Smooth muscle cell of the coronary artery (primary cell): Measurements from ENCODE around the gene CD93. TPM values are rescaled to one million over a fixed set of nuclear protein-coding genes. Genes with fewer than 3 reads are reported as not detected.

Experiments used
- total RNA-seq: library from RNA; depleted of rRNA; stranded (reverse); fragments of >200 nt; gene quantifications from 2 replicates; pipeline ENCODE4 v1.2.3, GENCODE V29; 2014; ENCODE audit warnings: low replicate concordance

The CD93 gene
- total RNA-seq: 4.7 and 6.0 TPM in 2 replicates

GRCh38 chr20:23086056-23086566 lies at the start of gene CD93:
Gene CD93 (minus strand): TSS chr20:23086324. CDS start chr20:23086192, 132 bp downstream.

GRCh38 chr20:23049201-23050075 lies 36.7 kb downstream of the CD93 start, which contains the start of gene THBD:
Gene THBD (minus strand): TSS chr20:23049672. CDS start chr20:23049504, 168 bp downstream.

GRCh38 chr20:23034721-23035671 lies 51.1 kb downstream of the CD93 start, which contains the start of gene SSTR4:
Gene SSTR4 (plus strand): TSS chr20:23035312. CDS start chr20:23035484, 172 bp downstream.

Other genes starting within 250 kb of the CD93 start
- not detected in 2 replicates for gene SSTR4, start 51.0 kb downstream of the CD93 start, total RNA-seq
- 8.9 and 27.5 TPM in 2 replicates for gene THBD, start 36.7 kb downstream of the CD93 start, total RNA-seq